Tibial nerve (tissue), 3 donors: ENCODE data around the gene NFIA.

Experiments used
- POLR2A ChIP-seq, 2 donors: fragments of 450-650 bp; IDR thresholded peaks; one replicate each; pipeline ENCODE4 v1.6.1; 2017; ENCODE audit warnings: antibody characterized with exemption in 2 of 2, mild to moderate bottlenecking in 2 of 2, moderate library complexity in 2 of 2
- TF ChIP-seq, protein P1 (sequence below), 5 experiments: fragments of 200-600 bp in 3 of 5; fragments of 450-650 bp in 2 of 5; sonication (generic) in 3 of 5; IDR thresholded peaks; one replicate each; pipeline ENCODE4 v1.5.1; 2016 to 2019; ENCODE audit warnings: antibody characterized with exemption in 5 of 5, mild to moderate bottlenecking in 3 of 5, moderate library complexity in 2 of 5

DNA sequence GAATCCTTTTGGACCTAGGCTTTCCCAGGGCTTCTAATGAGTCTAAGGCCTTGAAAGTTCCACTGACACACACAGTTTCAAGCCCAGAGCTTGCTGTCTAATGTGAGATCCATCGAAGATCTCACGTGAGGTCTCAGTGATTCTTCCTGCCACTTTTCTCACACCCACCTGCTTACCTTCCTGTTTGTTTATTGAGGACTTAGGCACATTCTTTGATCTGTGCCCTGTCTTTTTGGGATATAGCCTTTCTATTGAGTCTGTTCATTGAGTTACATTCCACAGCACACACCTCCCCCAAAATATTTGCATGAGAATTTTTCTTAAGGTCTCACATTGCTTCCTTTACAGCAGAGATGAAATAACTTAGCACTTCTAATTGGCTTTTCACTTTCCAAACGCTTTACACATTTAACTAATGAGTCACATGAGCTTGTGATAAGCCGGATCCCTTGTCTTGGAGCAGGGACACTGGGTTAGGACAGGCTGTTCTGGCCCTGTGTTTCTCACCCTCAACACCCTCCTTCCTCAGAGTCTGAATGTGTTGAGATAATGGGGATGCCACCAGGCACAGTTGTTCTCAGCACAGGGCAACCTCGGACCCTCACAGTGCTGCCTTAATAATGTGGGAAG lies 354.2 kb downstream of the NFIA start:
- no peak for TF ChIP-seq POLR2A (IDR thresholded peaks at IDR 0.05)
- TF ChIP-seq, protein P1, sequence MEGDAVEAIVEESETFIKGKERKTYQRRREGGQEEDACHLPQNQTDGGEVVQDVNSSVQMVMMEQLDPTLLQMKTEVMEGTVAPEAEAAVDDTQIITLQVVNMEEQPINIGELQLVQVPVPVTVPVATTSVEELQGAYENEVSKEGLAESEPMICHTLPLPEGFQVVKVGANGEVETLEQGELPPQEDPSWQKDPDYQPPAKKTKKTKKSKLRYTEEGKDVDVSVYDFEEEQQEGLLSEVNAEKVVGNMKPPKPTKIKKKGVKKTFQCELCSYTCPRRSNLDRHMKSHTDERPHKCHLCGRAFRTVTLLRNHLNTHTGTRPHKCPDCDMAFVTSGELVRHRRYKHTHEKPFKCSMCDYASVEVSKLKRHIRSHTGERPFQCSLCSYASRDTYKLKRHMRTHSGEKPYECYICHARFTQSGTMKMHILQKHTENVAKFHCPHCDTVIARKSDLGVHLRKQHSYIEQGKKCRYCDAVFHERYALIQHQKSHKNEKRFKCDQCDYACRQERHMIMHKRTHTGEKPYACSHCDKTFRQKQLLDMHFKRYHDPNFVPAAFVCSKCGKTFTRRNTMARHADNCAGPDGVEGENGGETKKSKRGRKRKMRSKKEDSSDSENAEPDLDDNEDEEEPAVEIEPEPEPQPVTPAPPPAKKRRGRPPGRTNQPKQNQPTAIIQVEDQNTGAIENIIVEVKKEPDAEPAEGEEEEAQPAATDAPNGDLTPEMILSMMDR (IDR thresholded peaks at IDR 0.05): no peak
